Activated naive CD8-positive, alpha-beta T cell treated with anti-CD3 and anti-CD28 coated beads, Interleukin-2, amount 10 ng/mL, durations not matched to agents 7 days and 5 days (primary cell): ENCODE results near the gene ZNF555. TPM values are rescaled to one million over a fixed set of nuclear protein-coding genes. Genes with fewer than 3 reads are reported as not detected.

Source experiments
- ATAC-seq: fragments of 150-1000 bp; cut with Tn5 transposase; one replicate; pipeline ENCODE4 v1.10.0; 2021; ENCODE audit warnings: low read depth, moderate library complexity
- POLR2A ChIA-PET: fragments of 350-600 bp; sonication (Branson Sonifier 250); formaldehyde crosslinking; loops from one replicate; lab custom pipeline; 2021; ENCODE audit warnings: antibody characterized with exemption; lab: Charles Lee
- DNase-seq: peaks from one replicate; pipeline ENCODE4 v3.0.0; 2021
- H3K27ac Mint-ChIP-seq: one replicate; pipeline ENCODE4 v1.8.0; 2022; ENCODE audit warnings: mild to moderate bottlenecking, mixed read lengths
- H3K27me3 Mint-ChIP-seq: one replicate; pipeline ENCODE4 v1.8.0; 2022; ENCODE audit warnings: mild to moderate bottlenecking, moderate library complexity, mixed read lengths
- H3K36me3 Mint-ChIP-seq: one replicate; pipeline ENCODE4 v1.8.0; 2021; ENCODE audit warnings: mild to moderate bottlenecking, mixed read lengths
- H3K4me1 Mint-ChIP-seq: one replicate; pipeline ENCODE4 v1.8.0; 2021; ENCODE audit warnings: mixed read lengths
- H3K4me3 Mint-ChIP-seq: one replicate; pipeline ENCODE4 v1.8.0; 2022; ENCODE audit warnings: mild to moderate bottlenecking, moderate library complexity, mixed read lengths
- H3K9me3 Mint-ChIP-seq: one replicate; pipeline ENCODE4 v1.8.0; 2021; ENCODE audit warnings: mixed read lengths
- total RNA-seq, 2 experiments: library from RNA; stranded (reverse); gene quantifications; one replicate each; pipeline ENCODE4 v1.2.3, GENCODE V29; 2021

The ZNF555 gene
- total RNA-seq, 2 experiments from 2014 or later: 4.8 to 5.3 TPM

GRCh38 chr19:2802826-2803225 lies 38.4 kb upstream of the ZNF555 start:
- ATAC-seq (no peak), DNase-seq (no peak)
- H3K4me1 Mint-ChIP-seq: peaks cover 2% of the 10 kb centered on the region
- H3K27ac Mint-ChIP-seq: no peak overlapping the region
- peaks cover 10% of the 10 kb centered on the region for H3K36me3 Mint-ChIP-seq
- no peak overlapping the region for H3K4me3 Mint-ChIP-seq
- no peaks in the 10 kb centered on the region for H3K9me3 Mint-ChIP-seq
- H3K27me3 Mint-ChIP-seq: no peaks in the 10 kb centered on the region
- POLR2A ChIA-PET: no interaction called here

GRCh38 chr19:2803486-2804155 lies 37.7 kb upstream of the ZNF555 start:
- no peak overlapping the region for H3K4me3 Mint-ChIP-seq
- no peak for DNase-seq
- no peak for ATAC-seq
- POLR2A ChIA-PET: no interaction called here
- H3K36me3 Mint-ChIP-seq: peaks cover 10% of the 10 kb centered on the region
- H3K4me1 Mint-ChIP-seq: peaks cover 2% of the 10 kb centered on the region
- H3K27ac Mint-ChIP-seq: no peak overlapping the region
- no peaks in the 10 kb centered on the region for H3K27me3 Mint-ChIP-seq
- no peaks in the 10 kb centered on the region for H3K9me3 Mint-ChIP-seq

- no peak overlapping the region for H3K27ac Mint-ChIP-seq
- H3K4me1 Mint-ChIP-seq: peaks cover 2% of the 10 kb centered on the region
These were observed 36.9 kb upstream of the ZNF555 start for GRCh38 chr19:2804156-2805004.

GRCh38 chr19:2805261-2805900 lies 35.9 kb upstream of the ZNF555 start:
- H3K36me3 Mint-ChIP-seq: peaks cover 10% of the 10 kb centered on the region

More at GRCh38 chr19:2804156-2805004, 36.9 kb upstream of the ZNF555 start:
- H3K36me3 Mint-ChIP-seq: peaks cover 10% of the 10 kb centered on the region
- no peaks in the 10 kb centered on the region for H3K27me3 Mint-ChIP-seq
- no peak for ATAC-seq
- H3K4me3 Mint-ChIP-seq: no peak overlapping the region
- H3K9me3 Mint-ChIP-seq: no peaks in the 10 kb centered on the region
- DNase-seq: no peak
- POLR2A ChIA-PET: no interaction called here

GRCh38 chr19:2805991-2806649 lies 35.2 kb upstream of the ZNF555 start:
- Mint-ChIP-seq H3K27ac (no peak overlapping the region), H3K4me1 (peaks cover 2% of the 10 kb centered on the region), H3K27me3 (no peaks in the 10 kb centered on the region), H3K9me3 (no peaks in the 10 kb centered on the region), H3K4me3 (no peak overlapping the region), H3K36me3 (peaks cover 8% of the 10 kb centered on the region)
- DNase-seq (no peak), ATAC-seq (no peak)
- POLR2A ChIA-PET: no interaction called here

More at GRCh38 chr19:2805261-2805900, 35.9 kb upstream of the ZNF555 start:
- no peaks in the 10 kb centered on the region for H3K27me3 Mint-ChIP-seq
- POLR2A ChIA-PET: no interaction called here
- no peak for DNase-seq
- peaks cover 2% of the 10 kb centered on the region for H3K4me1 Mint-ChIP-seq
- no peak overlapping the region for H3K27ac Mint-ChIP-seq
- no peaks in the 10 kb centered on the region for H3K9me3 Mint-ChIP-seq
- no peak for ATAC-seq
- H3K4me3 Mint-ChIP-seq: no peak overlapping the region

GRCh38 chr19:2806736-2807378 lies 34.4 kb upstream of the ZNF555 start:
- H3K4me3 Mint-ChIP-seq: no peak overlapping the region
- no peak overlapping the region for H3K27ac Mint-ChIP-seq
- H3K4me1 Mint-ChIP-seq: peaks cover 2% of the 10 kb centered on the region

GRCh38 chr19:2807379-2808128 lies 33.7 kb upstream of the ZNF555 start:
- H3K4me3 Mint-ChIP-seq: no peak overlapping the region
- no peak for DNase-seq
- no peaks in the 10 kb centered on the region for H3K9me3 Mint-ChIP-seq
- H3K4me1 Mint-ChIP-seq: peaks cover under 1% of the 10 kb centered on the region
- H3K27me3 Mint-ChIP-seq: no peaks in the 10 kb centered on the region
- no peak for ATAC-seq
- H3K36me3 Mint-ChIP-seq: peaks cover 6% of the 10 kb centered on the region
- no peak overlapping the region for H3K27ac Mint-ChIP-seq
- POLR2A ChIA-PET: no interaction called here

More at GRCh38 chr19:2806736-2807378, 34.4 kb upstream of the ZNF555 start:
- Mint-ChIP-seq H3K36me3 (peaks cover 8% of the 10 kb centered on the region), H3K9me3 (no peaks in the 10 kb centered on the region), H3K27me3 (no peaks in the 10 kb centered on the region)
- DNase-seq (no peak), ATAC-seq (no peak)
- POLR2A ChIA-PET: no interaction called here

GRCh38 chr19:2808129-2808941 lies 32.9 kb upstream of the ZNF555 start:
- Mint-ChIP-seq H3K9me3 (no peaks in the 10 kb centered on the region), H3K4me3 (no peak overlapping the region), H3K4me1 (no peaks in the 10 kb centered on the region), H3K27ac (no peak overlapping the region), H3K36me3 (peaks cover 3% of the 10 kb centered on the region), H3K27me3 (no peaks in the 10 kb centered on the region)
- ATAC-seq: no peak
- POLR2A ChIA-PET: no interaction called here
- no peak for DNase-seq

DNA sequence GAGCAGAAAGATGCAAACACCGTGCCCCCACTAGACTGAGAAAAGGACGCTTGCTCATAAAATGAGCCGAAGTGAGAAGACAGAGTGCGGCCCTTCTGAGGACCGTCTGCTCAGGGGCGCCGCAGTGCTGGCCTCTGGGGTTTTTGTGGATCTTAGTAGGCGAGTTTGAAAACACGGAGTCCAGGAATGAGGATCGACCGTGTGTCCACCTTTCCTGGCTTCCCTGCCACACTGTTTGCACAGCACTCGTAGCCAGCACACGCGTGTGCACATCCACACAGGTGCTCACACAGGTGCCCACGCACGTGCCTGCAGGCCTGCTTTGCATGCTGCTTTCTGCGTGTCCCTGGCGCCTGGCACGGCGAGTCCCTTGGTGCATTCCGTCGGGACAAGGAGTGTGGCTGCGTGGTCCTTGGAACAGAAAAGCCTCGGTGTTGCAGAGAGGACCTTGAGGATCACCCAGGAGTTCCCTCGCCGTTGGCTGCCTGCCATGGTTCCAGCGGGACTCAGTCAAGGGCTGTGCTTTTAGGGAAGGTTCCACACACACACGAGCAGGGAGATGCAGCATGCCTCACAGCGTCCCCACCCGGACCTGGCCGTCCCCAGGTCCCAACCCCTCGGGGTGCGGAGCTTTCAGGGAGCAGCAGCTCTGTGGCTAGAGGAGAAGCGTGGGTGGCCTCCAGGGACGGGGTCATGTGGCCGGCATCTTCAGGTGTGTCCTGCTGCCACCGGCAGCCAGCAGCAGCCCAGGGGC lies 31.7 kb upstream of the ZNF555 start:
- Mint-ChIP-seq H3K9me3 (no peaks in the 10 kb centered on the region), H3K27me3 (no peaks in the 10 kb centered on the region), H3K27ac (no peak overlapping the region), H3K4me1 (no peaks in the 10 kb centered on the region), H3K4me3 (no peak overlapping the region), H3K36me3 (peaks cover 3% of the 10 kb centered on the region)
- POLR2A ChIA-PET: interaction anchor here (1.8 kb wide), 1 partner anchor 24 kb away, joined by 4 read pairs; the partner anchor contains the start of gene THOP1
- no peak for DNase-seq
- no peak for ATAC-seq

DNA sequence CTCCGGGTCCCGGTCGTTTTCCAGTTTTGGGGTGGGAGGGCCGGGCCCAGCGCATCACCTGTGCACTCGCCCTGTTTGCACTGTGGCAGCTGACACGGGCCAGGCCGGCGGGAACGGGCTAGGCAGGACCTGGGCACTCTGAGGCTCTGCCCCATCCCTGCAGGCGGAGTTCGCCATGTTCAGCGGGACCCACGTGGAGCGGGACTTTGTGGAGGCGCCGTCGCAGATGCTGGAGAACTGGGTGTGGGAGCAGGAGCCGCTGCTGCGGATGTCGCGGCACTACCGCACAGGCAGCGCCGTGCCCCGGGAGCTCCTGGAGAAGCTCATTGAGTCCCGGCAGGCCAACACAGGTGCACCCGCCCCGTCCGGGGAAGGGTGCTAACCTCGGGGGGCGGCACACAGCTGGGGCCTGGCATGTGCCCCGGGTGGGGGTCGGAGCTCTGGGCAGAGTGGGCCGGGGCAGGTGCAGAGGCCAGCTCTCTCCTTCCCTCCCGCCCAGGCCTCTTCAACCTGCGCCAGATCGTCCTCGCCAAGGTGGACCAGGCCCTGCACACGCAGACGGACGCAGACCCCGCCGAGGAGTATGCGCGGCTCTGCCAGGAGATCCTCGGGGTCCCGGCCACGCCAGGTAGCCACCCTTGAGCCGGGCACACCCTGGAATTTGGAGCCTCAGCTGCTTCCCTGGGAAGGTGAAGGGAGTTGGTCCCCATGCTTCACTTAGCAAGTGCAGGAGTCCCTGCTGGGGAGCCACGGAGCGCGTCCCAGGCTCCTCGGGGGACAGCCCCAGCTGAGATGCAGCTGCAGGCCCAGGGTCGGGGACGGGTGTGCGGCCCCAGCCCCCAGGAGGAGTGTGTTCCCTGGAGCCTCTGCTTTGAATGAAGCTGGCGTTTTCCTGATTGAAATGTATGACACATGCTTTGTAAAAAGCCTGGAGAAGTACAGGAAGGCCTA lies 30.9 kb upstream of the ZNF555 start:
- H3K4me1 Mint-ChIP-seq: no peaks in the 10 kb centered on the region
- no peak overlapping the region for H3K27ac Mint-ChIP-seq
- no peak for ATAC-seq
- no peaks in the 10 kb centered on the region for H3K27me3 Mint-ChIP-seq
- H3K36me3 Mint-ChIP-seq: peaks cover 2% of the 10 kb centered on the region
- POLR2A ChIA-PET: interaction anchor here (1.8 kb wide), 1 partner anchor 25 kb away, joined by 4 read pairs; the partner anchor contains the start of gene THOP1
- DNase-seq: no peak
- H3K4me3 Mint-ChIP-seq: no peak overlapping the region
- no peaks in the 10 kb centered on the region for H3K9me3 Mint-ChIP-seq
